Heart left ventricle (tissue), 16 donors: Measurements from ENCODE around the gene SSBP4. TPM values are rescaled to one million over a fixed set of nuclear protein-coding genes. Genes with fewer than 3 reads are reported as not detected.

ENCODE experiments used
- ATAC-seq, 4 donors: fragments of 200-7000 bp; cut with Tn5 transposase; one replicate each; pipeline ENCODE4 v1.9.1; 2020 to 2022; ENCODE audit warnings: moderate library complexity in 4 of 4, mild to moderate bottlenecking in 3 of 4, moderate number of reproducible peaks in 1 of 4
- DNase-seq, 5 donors: peaks; one replicate each; pipeline ENCODE4 v3.0.0-alpha.2; 2020
- H3K27ac ChIP-seq, 12 donors: fragments of 200-600 bp; sonication (generic) in 4 of 12; one replicate each; pipeline versions ENCODE4 v1.5.0 to v1.8.0; 2016 to 2022; ENCODE audit warnings: mild to moderate bottlenecking in 2 of 12
- H3K27me3 ChIP-seq, 9 donors: fragments of 200-600 bp; sonication (generic) in 2 of 9; one replicate each; pipeline versions ENCODE4 v1.5.1 to v1.8.0; 2016 to 2022; ENCODE audit warnings: mild to moderate bottlenecking in 3 of 9
- H3K36me3 ChIP-seq, 9 donors: fragments of 200-600 bp; sonication (generic) in 2 of 9; one replicate each; pipeline versions ENCODE4 v1.5.0 to v1.8.0; 2018 to 2022; ENCODE audit warnings: mild to moderate bottlenecking in 2 of 9
- H3K4me1 ChIP-seq, 12 donors: fragments of 200-600 bp; sonication (generic) in 4 of 12; one replicate each; pipeline versions ENCODE4 v1.5.0 to v1.8.0; 2016 to 2022; ENCODE audit warnings: mild to moderate bottlenecking in 3 of 12
- H3K4me3 ChIP-seq, 12 donors: fragments of 200-600 bp; sonication (generic) in 4 of 12; one replicate each; pipeline versions ENCODE4 v1.5.0 to v1.8.0; 2017 to 2022; ENCODE audit warnings: mild to moderate bottlenecking in 9 of 12, moderate library complexity in 4 of 12
- H3K9me3 ChIP-seq, 12 donors: fragments of 200-600 bp; sonication (generic) in 4 of 12; one replicate each; pipeline versions ENCODE4 v1.5.0 to v1.8.0; 2016 to 2022; ENCODE audit warnings: mild to moderate bottlenecking in 1 of 12
- POLR2A ChIP-seq, 2 donors: fragments of 450-650 bp; IDR thresholded peaks; one replicate each; pipeline ENCODE4 v1.6.1; 2017; ENCODE audit warnings: antibody characterized with exemption in 2 of 2, mild to moderate bottlenecking in 2 of 2, moderate library complexity in 2 of 2
- WGBS, 4 donors: extraction: QIAGEN DNeasy Blood & Tissue Kit in 2 of 4; methylation state at CpG; one replicate each; pipeline versions ENCODE4 v1.1.5 to v1.1.7; 2013 to 2018; 5-methylcytosine and 5-hydroxymethylcytosine counted together
- intact Hi-C, 10 donors: fragments of 100-400 bp; cut with DNase I; formaldehyde crosslinking; loops; one replicate each; pipeline versions ENCODE4 v1.11.1 to v1.14.2; 2022
- polyA plus RNA-seq, 2 donors: library from polyadenylated mRNA; stranded (reverse); fragments of 200-250 nt; gene quantifications; one replicate each; pipeline ENCODE4 v1.2.3, GENCODE V29; 2013
- total RNA-seq, 9 donors: library from RNA; depleted of rRNA in 2 of 9; stranded (reverse); fragments of >200 nt in 2 of 9; fragmentation: NEBNext Ultra II Directional in 3 of 9; extraction: Animal tissue kit (Norgen Biotek cat#: 25700) in 3 of 9; gene quantifications; one replicate each; pipeline versions ENCODE4 v1.1.0 to v1.2.4, GENCODE V29; 2016 to 2023
- TF ChIP-seq, protein P1 (sequence below), 12 donors: fragments of 200-600 bp; sonication (generic) in 4 of 12; IDR thresholded peaks; one replicate each; pipeline versions ENCODE4 v1.5.0 to v1.8.0; 2018 to 2022; ENCODE audit warnings: antibody characterized with exemption in 12 of 12, mild to moderate bottlenecking in 5 of 12
- donor health status: ischemic (EF 13 %, LVEDD 7.1; RV severe dilation, severe dysfunction).
- donor health status: healthy with polysubstance abuse.
- donor health status: DM: no; HTN: yes; CAD: no.
- donor health status: DM: no; HTN: no; CAD: no.
- donor health status: ischemic (EF 25% LVEDD 6.9; RV normal size, moderate dysfunction).
- donor health status: ischemic (EF 25% LVEDD 5.7; RV mildly dilated, moderate dysfunction).
- donor health status: healthy.
- donor health status: DM: yes; HTN: yes; CAD: no.
- donor health status: ischemic (EF 35%, LVEDD 5.7; RV mildly dilated, moderate dysfunction).
- donor health status: nonischemic (EF 11% LVEDD 7.7; RV severe dilation, severe dysfunction).
- donor health status: DM: yes; HTN: yes; CAD: no.
- donor health status: PGD.
- donor health status: ischemic (EF 29% LVEDD 5.4; RV normal size, mild dysfunction).
- donor health status: nonischemic (EF 23%, LVEDD 6.1; RV moderate dilation, normal function).

Gene SSBP4
- total and polyA plus RNA-seq, 11 donors = 23.5 to 89.8 (median 29.4) TPM

DNA sequence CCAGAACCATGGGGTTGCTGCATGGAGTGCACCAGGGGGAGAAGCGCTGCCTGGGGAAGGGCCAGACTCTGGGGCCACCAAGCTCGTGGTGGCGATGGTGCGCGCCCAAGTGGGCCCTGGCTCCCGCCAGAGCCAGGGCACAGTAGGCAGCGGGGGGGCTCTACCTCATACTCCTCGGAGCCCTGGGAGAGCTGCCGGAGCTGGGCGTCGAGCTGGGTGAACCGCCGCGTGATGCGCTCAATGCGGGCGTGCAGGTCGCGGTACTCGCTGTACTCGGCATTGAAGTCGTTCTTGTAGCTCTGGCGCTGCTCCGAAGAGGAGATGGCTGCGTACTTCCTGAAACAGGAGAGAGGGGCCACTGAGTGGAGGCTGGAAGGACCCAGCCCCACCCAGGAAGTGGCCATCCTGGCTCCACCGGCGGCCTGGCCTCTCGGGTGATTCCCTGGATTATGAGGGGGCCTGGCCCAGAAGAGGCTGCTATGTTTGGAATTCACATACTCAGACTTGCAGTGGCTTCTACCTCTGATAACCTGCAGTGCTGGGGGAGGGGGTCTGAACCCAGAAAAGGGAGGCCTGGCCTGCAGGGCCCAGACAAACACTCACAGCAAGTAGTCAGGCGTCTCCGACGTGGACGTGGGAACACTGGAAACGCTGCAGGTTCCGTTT is 27.1 kb downstream of the SSBP4 start:
- H3K27me3 ChIP-seq = no peaks in the 10 kb centered on the region

DNA sequence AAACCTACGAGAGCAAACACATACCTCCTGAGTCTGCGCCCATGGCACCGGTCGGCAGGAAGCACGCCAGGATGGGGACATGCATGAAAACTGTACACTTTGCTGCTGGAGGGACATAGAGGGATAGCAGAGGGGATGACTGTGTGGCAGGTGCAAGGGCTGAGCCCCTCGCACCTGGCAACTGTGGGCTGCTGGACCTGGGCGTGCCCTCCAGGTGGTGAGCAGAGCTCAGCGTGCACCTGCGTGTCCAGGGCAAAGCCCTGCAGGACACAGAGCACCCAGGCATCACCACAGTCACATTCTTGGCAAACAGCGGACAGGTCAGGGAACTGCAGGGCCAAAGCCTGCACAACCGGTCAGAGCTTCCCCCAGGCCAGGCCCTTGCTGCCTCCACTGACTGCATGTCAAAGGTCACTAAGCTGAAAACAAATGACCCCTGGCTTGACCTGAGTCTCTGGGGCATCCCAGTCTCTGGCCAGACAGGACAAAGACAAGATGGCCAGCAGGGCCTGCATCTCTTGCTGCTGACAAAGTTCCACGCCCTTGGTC is 27.7 kb downstream of the SSBP4 start:
- Histone ChIP-seq H3K9me3 (no peaks in the 10 kb centered on the region), H3K4me3 (no peak overlapping the region), H3K27me3 (no peaks in the 10 kb centered on the region), H3K27ac (no peak overlapping the region), H3K4me1 (peaks cover 0 to 21% (median 8%) of the 10 kb centered on the region in 12 donors), H3K36me3 (peaks cover 4 to 91% (median 74%) of the 10 kb centered on the region in 9 donors)
- intact Hi-C loops = loop anchor here in 2 of 10 donors (10.0 kb wide), 2 partner anchors 228 to 398 kb away; no protein-coding TSS in a partner anchor
- 76 to 91% (median 85%) methylated on average over 7 to 12 of the region's 12 CpGs for WGBS, 4 donors
- ATAC-seq (no peak), DNase-seq (no peak)
- TF ChIP-seq, protein P1, sequence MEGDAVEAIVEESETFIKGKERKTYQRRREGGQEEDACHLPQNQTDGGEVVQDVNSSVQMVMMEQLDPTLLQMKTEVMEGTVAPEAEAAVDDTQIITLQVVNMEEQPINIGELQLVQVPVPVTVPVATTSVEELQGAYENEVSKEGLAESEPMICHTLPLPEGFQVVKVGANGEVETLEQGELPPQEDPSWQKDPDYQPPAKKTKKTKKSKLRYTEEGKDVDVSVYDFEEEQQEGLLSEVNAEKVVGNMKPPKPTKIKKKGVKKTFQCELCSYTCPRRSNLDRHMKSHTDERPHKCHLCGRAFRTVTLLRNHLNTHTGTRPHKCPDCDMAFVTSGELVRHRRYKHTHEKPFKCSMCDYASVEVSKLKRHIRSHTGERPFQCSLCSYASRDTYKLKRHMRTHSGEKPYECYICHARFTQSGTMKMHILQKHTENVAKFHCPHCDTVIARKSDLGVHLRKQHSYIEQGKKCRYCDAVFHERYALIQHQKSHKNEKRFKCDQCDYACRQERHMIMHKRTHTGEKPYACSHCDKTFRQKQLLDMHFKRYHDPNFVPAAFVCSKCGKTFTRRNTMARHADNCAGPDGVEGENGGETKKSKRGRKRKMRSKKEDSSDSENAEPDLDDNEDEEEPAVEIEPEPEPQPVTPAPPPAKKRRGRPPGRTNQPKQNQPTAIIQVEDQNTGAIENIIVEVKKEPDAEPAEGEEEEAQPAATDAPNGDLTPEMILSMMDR (IDR thresholded peaks at IDR 0.05) = no peak
- TF ChIP-seq POLR2A (IDR thresholded peaks at IDR 0.05) = no peak

More for the DNA sequence above, 27.1 kb downstream of the SSBP4 start:
- no peak for ATAC-seq
- no peak overlapping the region for H3K4me3 ChIP-seq
- DNase-seq = no peak
- TF ChIP-seq, protein P1 (IDR thresholded peaks at IDR 0.05) = no peak
- TF ChIP-seq POLR2A (IDR thresholded peaks at IDR 0.05) = no peak
- H3K9me3 ChIP-seq = no peaks in the 10 kb centered on the region
- 66 to 78% (median 69%) methylated on average over 8 to 34 of the region's 34 CpGs for WGBS, 4 donors
- intact Hi-C loops = loop anchor here in 2 of 10 donors (10.0 kb wide), 2 partner anchors 229 to 399 kb away; no protein-coding TSS in a partner anchor
- peaks cover 0 to 18% (median 7%) of the 10 kb centered on the region in 12 donors for H3K4me1 ChIP-seq
- H3K36me3 ChIP-seq = peaks cover 4 to 85% (median 74%) of the 10 kb centered on the region in 9 donors
- H3K27ac ChIP-seq = no peak overlapping the region

DNA sequence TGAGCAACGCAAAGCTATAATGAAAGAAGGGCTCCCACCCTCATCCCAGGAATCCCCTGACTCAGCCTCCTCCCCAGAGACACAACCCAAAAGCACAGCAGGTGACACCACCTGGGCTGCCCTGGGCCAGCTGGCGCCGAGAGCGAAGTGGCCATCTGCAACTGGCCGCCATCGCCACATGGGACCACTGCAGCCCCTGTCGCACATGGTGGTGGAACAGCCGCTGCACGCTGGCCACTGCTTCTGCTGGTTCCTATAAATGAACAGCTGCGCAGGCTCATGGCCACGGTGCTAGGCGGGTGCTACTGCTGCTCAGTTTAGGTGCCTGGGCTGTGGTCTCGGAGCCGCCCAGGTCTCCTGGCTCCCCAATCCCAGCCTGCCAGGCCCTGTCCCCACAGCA is 30.4 kb downstream of the SSBP4 start:
- ATAC-seq (no peak), DNase-seq (no peak)
- TF ChIP-seq, protein P1 (IDR thresholded peaks at IDR 0.05) = no peak
- TF ChIP-seq POLR2A (IDR thresholded peaks at IDR 0.05) = no peak
- whole genome bisulfite sequencing, 4 donors = 93 to 98% (median 96%) methylated on average over 8 to 14 of the region's 14 CpGs
- Histone ChIP-seq H3K4me3 (no peak overlapping the region), H3K27me3 (no peaks in the 10 kb centered on the region), H3K4me1 (peaks cover 0 to 21% (median 8%) of the 10 kb centered on the region in 12 donors), H3K9me3 (no peaks in the 10 kb centered on the region), H3K36me3 (peaks cover 0 to 96% (median 73%) of the 10 kb centered on the region in 9 donors), H3K27ac (no peak overlapping the region)
- intact Hi-C loops = loop anchor here in 2 of 10 donors (10.0 kb wide), 2 partner anchors 225 to 395 kb away; no protein-coding TSS in a partner anchor
